Activated naive CD4-positive, alpha-beta T cell (primary cell): ENCODE measurements around the gene GPR55.

ENCODE experiments used
- DNase-seq, 4 experiments: peaks; one replicate each; lab custom pipeline; 2025; lab: John Stamatoyannopoulos, UW

Gene GPR55

DNA sequence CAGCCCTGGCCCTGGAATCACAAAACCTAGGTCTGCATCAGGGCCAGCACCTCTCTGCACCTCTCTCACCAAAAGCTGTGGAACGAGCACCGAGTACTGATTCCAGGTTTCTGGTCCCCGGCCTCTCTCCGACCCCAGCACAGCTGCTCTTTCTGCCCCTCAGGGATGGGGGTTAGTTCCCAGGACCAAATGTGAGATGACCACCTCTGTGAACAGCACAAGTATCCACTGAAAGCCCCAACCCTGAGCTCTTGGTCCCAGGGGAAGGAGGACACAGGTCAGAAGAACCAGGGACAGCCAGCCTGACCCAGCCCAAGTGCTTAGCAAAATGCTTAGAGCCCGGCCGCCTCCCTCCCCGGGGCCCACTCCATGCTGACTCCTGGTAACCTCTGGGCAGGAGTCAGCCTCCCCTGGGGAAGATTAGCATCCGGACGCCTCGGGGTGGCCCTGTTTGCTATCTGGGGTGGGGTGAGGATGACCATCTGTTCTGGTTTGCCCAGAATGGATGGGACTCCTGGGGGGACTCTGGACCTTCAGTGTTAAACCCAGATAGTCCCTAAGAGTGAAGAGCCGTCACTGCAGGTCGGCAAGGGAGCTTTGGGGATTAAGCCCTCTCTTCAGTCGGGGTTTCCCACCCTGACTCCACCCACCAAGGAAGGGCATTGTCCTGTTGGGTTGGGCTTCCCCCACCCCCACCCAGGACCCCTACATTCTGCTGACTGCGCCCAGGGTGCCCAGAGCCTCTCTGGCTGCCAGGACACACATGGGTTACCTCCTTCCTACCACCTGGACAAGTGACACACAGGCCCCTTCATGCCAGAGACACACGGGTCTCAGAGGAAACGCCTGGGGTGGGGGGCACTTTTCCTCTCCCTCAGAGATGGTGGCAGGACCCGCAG, 9.4 kb upstream of the GPR55 start:
- no peak for DNase-seq

DNA sequence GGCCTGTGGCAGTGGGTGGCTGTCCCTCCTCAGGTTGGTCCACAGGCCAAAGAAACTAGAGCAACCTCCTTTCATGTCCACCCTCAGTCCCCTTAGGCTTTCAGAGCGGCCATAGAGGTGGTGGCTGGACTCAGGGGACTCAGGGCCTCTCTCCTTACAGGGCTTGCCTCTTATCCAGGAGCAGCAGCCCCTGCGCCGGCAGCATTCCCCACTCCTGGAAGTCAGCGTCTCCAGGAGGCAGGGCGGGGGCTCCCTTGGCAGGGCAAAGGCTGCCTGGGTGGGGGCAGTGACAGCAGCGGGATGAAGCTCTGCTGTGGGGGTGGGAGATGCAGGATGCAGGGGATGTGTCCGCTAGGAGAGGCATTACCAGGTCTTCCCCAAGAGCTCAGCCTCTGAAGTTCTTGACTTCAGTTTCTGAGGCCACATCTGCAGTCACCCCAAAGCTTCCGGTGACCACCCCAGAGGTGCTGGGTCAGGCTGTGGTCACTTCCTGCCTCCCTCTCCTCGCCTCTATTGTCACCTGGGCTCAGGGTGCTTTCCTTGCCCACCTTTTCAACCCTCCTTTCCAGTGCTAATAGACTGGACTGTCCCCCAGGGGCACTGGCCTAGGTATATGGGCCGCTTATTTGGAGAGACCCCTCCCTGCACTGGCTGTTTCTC, 8.6 kb upstream of the GPR55 start:
- no peak for DNase-seq

DNA sequence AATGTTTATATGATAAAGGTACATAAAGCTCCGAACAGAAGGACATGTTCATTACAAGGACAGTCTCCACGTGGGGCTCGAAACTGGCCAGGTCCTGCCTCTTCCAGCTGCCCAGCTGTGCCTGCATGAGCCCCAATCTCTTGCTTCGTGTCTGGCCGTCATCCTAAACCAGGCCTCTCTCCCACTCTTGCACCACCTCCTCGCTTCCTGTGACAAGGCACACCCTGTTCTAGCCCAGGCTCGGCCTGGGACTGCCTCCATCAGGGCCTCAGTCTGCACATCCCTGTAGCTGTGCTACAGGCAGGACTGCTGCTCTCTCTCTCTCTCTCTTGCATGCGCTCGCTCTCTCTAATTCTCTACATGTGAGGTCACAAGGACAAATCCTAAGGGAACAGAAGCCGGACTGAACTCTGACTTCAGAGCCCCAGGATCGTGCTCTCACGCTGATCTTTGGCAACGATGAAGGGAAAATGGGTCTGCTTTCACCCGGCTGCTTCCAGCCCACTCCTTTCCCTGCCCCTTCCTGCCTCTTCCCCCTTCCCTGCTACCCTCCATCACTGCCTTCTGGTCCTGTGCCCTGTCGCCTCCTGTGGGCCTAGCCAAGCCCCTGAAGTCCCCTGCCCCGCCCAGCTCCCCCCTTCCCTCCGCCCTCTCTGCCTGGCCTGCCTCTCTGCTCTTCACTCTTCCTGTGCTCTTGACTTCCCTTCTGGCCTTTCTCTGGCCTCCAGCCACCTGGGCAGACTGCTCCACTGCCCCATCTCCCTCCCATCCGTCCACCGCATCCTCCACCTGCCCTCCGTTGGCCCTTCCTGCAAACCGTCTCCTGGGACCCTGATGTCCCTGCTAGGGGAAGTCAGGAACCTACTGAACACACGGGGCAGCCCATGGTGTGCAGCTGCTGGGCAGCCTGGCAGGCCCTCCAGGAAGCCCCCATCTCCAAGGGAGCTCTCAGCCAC, 7.8 kb upstream of the GPR55 start:
- no peak for DNase-seq

DNA sequence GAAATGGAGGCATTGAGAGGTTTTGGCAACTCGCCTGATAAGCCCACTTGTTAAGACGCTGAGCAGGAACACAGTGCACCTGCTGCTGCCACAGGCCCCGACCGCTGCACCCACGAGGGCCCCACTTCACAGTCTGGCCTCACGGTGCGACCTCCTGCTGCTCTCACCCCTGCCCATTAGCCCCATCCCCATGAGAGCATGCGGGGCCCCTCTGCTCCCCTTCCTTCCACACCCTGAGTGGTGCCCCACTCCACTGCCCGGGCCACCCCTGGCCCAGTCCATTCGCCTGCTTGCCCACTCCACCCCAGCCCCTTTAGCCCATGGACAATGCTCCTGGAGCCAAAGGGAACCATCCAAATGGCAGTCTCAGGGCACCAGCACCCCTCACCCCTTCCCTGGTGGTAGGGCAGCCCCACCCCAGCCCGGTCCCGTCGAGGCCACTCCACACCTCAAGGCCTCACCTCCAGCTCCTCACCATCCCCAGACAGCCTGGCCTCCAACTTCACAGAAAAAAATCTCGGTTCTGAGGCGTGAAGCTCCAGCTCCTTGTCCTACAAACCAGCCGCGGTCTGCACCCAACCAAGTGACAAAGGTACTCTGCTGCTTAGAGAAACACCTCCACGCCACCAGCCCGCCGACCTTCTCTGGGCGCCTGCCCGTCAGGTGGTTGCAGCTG, 6.7 kb upstream of the GPR55 start:
- no peak for DNase-seq

DNA sequence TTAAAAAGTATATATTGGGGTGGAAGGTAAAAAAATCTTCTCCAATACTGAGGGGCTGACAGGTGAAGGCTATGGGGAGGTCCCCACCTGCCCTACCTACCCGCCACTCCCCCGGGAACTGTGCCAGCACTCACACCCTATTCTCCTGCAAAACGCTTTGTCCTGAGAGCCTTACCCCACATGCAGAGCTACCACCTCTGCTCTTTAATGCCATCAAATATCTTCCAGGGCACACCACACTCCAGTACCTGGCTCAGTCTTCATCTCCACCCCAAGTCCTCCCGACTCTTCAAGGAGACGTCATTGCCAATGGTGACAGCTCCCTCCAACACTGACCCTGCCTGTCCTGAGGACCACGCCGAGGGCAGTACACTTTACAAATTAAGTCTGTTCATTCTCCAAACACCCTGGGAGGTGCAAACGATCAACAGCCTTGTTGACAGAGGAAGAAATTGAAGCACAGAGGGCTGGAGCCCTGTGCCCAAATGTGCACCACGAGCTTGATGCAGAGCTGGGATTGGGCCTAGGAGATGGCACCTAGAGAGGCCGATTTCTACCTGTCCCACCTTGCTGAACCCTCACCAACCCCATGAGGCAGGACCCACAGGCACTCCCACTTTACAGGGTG, 6.0 kb upstream of the GPR55 start:
- no peak for DNase-seq

DNA sequence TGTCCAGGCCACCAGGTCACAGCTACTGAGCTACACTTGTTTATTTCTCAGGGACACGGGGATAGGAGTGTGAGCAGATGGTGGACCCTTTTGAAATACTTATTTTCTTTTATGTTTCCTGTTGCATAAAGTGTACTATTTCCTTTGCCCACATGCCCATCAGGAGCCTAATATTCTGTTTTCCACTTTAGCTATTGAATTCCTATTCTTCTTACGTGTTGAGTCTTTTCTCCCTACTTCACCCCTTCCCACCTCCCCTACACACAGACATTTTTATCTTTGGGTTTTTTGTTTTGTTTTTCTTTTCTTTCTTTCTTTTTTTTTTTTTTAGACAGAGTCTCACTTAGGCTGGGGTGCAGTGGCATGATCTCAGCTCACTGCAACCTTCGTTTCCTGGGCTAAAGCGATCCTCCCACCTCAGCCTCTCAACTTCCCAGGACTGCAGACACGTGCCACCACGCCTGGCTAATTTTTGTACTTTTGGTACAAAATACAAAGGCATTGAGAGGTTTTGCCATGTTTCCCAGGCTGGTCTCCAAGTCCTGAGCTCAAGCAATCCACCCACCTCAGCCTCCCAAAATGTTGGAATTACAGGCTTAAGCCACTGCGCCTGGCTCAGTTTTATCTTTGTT, 5.2 kb upstream of the GPR55 start:
- no peak for DNase-seq

DNA sequence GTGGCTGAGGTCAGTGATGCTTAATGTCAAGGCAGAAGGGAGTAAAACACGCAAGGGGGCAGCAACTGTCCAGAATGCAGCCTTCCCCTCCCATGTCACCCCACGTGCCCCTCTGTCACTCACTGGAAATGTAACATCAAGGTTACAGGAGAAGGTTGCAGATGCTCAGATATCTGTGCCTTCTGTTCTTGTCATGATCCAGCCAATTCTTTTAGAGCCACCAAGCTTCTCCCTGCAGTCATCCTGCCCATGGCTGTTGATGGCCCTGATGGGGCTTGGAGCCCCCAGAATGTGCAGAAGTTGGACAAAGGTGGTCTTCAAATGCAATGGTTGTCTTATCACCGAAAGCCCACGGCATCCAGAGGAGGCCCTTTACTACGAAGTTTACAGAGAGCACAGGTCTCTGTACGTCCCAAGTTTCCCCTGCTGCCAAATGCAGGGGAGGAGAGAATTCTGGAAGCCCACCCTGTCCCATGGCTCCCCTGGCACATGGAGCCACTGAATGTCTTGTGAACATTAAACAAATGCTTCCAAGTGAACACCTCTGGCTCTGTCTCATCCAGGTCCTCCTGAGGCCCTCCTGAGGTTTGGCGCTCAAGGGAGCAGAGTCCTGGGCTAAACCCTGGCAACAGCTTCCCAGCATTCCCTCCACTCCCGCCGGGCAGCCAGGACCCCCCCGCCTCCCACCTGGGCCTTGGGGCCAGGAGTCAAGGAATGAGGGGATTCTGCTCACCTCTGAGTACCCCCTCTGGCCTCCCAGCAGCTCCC, 4.5 kb upstream of the GPR55 start:
- no peak for DNase-seq

DNA sequence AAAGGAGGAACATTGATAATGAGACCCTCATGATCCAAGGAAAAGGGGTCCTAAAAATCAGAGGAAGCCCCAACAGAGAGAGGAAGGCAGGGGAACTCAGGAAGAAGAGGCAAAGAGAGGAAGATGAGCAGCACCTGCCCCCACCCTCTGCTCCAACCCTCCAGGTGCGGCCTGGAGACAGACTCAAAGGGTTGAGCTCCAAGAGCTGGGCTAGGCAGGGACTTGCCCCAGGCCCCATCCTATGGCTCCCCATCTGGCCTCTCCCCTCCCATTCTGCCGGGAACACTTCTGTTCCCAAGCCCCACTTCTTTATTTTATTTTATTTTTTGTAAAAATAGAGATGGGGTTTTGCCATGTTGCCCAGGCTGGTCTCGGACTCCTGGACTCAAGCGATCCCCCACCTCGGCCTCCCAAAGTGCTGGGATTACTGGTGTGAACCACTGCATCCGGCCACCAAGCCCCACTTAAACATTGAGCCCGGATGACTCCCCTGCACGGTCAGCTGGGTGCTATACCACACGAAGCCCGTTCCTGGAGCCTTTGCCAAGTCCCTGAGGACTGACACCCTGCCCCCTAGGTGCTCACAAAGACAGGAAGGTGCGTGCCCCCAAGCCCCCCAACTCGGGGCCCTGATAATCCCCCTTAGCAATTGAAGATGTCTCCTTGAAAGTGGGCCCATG, 3.8 kb upstream of the GPR55 start:
- no peak for DNase-seq

DNA sequence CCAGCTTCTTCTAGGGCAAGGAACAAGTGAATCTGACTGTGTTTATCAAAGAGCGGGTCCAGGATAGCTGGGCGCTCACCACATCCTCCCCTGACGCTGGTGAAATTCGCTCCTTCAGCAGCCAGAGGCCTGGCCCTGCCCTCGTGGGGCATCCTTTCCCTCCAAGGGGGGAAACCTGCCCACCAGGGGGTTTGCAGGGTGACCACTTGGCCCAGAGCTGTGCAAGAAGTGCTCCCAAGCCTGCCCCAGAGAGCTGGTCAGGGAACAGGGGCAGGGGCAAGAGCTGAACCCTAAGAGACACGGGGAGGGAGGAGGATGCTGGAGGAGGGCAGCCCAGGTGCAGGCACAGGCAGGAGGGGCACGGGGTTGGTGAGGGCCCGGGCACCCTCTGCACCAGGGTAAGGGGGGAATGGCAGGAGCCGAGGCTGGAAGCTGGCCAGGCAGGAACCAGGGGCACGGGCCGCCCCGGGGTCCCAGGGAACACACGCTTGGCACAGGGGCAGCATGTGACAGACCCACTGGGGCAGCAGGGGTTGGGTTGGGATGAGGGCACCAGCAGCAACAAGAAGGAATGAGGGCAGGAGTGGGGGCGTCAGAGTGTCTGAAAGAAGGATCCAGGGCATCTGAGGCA, 2.8 kb upstream of the GPR55 start:
- no peak for DNase-seq

DNA sequence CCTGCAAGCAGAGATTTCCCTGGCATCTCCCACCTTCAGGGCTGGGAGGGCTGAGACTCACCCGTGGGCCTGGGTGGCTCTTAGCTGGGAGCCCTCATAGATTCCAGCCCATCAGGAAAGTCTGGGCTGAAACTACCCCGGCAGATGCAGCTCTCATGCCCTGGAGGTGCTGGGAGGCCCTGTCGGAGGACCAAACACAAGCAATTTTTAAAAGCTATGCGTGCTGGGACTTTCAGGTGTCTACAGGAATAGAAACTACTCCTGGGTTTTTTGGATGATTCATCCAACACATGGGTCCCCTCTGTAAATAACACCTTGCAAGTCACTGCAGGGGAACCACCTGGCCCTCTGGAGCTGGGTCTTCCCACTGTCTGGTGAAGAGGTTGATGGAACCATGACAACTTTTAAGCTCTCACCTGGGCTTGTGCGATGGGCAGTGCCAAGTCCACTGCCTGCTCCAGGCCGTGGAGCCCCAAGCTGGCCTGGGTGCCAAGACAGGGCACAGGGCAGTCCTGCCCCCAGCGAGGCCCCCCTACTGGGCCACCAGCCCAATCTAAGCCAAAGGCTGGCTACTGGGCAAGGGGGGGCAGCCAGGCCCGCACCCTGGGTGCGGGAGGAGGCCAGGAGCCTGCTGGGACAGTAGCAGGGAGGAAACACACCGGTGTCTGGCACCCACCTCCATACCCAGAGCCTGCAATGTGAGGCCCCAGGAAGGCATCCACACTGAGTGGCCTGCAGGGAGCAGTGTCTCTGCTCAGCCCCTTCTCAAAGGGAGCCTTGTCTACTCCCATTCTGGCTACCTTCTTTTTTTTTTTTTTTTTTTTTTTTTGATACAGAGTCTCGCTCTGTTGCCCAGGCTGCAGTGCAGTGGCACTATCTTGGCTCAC, 1.1 kb upstream of the GPR55 start:
- DNase-seq, result peak in 1 of 4 experiments; percentile 24

DNA sequence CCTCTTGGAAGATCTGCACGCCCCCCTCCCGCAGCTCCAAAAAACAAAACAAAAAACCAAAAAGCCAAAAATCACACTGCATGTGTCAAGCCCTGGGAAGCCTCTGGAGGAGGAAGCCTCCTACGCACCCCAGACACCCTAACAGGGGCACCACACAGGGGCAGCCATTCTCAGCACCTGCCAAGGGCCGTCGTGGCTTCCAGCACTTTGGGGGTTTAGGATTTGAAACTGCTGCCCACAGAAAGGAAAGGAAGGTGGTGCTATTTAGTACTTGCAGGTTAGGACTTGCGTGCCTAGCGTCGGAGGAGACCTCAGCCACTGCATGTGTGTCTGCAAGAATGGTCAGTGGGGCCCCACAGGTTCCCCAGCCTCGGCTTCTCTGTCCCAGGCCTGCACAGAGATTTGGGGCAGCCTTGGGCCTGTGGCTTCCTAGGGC, 419 bp upstream of the GPR55 start:
- no peak for DNase-seq

DNA sequence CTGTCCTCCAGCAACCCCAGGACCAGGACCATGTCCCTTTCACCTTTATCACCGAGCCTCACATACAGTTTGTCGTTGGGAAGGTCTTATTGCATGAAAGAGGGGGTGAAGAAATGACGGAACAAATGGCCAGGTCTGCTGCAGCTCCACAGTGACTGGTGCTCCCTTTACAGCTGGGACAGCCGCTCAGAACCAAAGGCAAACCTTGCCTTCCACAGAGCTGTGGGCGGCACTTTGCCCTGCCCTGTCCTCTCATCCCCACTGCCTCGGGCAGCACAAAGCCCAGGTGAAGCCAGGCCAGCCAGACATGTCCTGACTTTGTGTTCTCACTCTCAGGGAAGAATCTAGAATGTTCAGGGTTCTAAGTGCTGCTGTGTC, 961 bp downstream of the GPR55 start:
- no peak for DNase-seq

DNA sequence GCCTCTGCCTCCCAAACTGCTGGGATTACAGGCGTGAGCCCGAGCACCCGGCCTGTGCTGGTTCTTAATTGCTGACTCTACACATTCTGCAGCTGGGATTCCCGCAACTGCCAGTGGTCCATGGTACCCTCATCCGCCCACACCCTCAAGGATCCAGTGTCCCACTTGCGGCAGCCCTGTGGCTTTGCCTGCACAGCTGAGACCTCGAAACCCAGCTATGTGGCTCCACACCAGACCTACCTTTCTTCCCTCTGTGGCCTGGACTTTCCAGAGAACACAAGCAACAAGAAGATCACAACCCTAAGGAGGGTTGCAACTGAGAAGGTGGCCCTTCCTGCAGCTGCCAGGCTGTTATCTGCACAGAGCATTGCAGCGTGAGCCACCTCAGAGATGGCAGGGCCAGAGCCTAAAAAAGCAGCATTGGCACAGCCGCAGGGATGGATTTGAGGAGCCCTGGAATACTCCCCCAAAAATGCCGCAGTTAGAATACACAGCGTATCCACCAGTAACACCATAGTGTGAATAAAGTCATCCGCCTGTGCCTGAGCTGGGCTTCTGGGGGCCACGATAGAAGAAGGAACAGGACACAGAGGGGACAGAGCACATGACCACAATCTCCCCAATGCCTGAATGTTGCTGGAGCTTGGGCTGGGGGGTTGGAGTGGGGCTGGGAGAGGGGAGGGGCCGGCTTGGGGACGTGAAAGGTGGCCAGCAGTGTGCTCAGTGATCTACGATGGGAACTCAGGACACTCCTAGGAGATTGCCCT, 1.9 kb downstream of the GPR55 start:
- DNase-seq, result no peak

DNA sequence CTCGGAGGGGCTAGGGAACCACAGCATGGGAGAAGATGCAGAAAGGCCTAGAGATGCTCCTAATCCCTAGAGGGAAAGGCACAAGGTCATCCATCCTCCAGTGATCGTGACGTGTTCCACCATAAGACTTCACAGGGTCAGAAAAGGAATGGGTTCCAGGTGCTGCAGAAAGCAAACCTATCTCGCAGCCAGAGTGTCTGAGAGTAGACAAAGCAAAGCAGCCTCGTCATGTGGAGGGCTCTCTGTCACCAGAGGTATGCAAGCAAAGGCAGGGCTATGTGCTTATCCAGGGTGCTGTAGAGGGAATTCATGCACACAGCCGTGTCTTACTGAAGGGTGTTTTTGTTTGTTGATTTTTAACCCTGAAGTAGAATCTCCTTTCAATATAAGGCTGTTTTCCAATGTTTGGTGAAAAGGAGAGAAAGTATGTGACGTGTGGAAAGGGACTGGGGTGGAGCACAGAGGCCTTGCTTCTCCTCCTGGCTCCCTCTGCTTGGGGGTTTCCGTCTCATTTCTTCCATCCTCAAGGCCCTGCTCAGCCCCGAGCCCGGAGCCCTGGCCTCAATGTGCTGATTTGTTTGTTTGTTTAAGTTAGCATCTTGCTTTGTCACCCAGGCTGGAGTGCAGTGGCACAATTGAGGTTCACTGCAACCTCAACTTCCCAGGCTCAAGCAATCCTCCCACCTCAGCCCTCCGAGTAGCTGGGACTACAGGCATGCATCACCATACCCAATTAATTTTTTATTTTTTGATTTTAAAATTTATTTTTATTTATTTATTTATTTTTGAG, 3.0 kb downstream of the GPR55 start:
- DNase-seq, result no peak

DNA sequence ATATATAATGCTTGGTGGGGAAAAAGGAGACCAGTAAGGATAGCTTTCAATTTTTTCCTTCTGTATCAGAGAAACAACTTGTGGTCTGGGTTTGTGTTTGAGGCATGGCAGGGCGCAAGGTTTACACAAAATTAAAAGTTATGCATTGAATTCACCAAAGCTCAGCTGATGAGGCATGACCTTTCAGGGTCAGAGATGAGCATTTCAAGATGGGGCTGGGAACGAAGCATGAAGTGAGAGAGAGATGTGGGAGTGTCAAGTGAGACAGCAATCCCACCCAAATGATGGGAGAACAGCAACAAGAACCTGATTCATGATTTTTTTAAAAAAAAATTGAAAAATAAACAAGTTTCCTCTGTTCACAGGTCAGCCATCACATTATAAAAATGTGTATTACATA, 4.9 kb downstream of the GPR55 start:
- no peak for DNase-seq

DNA sequence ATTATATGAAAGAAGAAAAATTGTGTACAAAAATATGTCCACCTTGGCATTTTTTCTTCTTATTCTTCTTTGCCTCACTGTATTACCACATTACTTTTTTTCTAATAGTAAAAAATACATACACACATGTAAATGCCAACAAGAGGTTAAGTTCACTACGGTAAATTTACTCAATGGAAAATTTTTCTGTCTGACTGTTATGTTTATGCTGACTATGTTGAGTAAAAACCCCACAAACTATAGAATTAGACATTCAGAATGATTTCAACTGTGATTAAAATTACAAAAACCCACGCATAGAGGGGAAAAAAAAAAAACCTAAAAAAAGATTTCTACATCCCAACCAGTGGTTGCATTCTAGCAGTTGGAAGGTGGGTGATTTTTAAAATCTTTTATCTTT, 5.4 kb downstream of the GPR55 start:
- no peak for DNase-seq
